Measurements from ENCODE around the gene CNDP1.

Gene CNDP1

DNA sequence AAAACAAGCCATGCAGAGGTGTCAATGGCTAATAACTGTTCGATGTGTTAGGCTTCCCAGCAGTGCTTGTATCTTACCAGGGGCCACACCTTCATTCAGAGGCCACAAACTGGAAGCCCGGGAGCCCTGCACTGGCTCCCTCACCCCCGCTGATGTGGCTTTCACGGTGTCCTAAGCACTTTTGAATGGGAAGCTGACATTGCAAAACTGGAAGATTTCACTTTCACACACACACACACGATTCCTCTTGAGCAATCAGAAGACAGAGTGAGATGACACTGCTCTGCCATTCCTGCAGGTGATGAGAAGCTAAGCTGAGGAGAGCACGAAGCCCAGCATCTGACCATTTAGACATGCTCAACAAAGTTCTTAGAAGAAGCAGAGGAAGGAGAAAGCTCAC is 54.7 kb downstream of the CNDP1 start:
- no peak for DNase-seq

DNA sequence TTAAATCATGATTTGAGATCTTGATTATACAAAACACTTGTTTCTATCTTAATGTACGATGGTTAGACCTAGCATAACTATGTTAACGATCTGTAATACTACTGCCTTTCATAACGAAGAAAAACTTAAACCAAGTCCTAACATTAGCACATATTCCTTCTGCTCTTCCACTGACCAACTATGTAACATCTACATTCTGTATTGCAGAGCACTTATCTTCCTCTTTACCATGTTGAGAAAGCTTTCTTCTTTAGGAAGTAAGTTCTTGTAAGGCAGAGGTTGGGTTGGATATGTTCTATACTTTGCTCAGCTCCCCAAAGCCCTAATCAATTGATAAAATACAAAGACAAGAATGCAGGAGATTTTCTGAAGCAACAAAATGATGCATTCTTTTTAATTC is 55.5 kb downstream of the CNDP1 start:
- DNase-seq, result no peak

GRCh38 chr18:74590671-74591070 is 56.4 kb downstream of the CNDP1 start:
- no peak for DNase-seq

DNA sequence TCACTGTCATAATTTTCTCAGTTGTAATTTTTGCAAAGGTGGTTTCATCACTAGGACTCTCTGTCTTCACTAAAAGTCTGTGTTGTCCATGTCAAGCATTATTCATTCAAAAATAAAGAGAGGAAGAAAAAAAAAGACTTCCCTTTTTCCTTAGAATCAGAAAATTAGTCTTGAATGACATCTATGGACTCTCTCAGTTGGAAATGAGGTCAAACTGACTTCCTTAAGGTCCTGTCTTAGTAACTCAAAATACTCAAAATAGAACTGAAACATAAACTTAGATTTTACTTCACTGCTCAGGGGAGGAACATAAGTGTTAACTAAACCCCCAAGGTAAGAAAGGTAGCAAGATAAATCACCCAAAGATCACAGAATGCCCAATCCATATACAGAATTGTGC is 61.1 kb downstream of the CNDP1 start:
- no peak for DNase-seq

DNA sequence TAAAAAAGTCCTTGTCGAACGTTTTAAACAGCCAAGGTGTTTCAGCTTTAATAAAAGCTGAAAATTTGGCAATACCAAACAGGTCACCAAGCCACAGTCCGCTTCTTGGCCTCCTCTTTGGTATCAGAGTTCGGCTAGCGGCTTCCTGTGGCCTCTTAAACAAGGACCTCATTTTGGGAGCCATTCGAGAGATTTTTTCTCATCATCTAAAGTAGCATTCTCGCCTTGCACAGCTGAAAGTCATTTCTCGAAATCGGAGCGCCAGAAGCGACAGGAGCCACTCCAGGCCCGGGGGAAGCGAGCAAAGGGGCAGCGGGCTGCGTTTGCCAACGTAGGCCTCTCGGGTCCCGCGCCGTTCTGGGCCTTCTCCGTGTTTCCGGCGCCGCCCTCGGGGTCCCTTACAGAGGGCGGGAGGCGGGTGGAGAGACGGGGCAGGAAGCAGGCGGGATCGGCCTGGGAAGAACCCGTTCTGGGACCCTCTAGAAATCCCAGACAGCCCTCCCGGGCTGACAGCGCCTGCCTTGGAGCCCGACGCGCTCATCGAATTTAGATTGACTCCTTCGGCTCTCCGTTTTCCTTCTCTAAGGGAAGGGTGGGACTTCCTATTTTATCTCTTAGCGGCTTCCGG is 62.8 kb downstream of the CNDP1 start:
- peak; percentile 39 to 65 (median 53) for DNase-seq

GRCh38 chr18:74597662-74598349 is 63.5 kb downstream of the CNDP1 start, which contains the start of gene ZNF407:
ZNF407 (plus strand) TSS chr18:74597870; CDS start chr18:74631020, 33,150 bp downstream.
- DNase-seq, result peak; percentile 61 to 84 (median 76)

- DNase-seq, result peak; percentile 30 to 66 (median 46)
These were observed 64.2 kb downstream of the CNDP1 start for GRCh38 chr18:74598350-74599001.

- DNase-seq, result no peak
These were observed 70.1 kb downstream of the CNDP1 start for GRCh38 chr18:74604361-74604760.

DNA sequence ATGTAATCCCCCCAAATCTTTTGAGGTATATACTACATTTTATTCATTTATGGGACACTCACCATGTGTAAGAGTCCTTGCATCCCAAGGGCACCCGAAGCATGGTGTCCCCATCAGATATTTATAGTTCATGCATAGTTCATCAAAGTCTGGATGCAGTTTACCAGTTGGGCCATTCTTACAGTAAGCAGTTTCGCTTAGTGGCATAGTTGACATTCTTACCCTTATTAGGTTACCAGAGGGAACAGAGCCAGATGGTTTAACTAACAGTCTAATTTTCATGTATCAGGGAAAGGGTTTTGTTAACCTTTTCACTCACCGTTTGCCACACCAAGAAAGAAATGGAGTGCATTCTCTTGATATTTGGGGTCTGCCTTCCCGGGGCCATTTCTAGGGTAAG is 70.5 kb downstream of the CNDP1 start:
- no peak for DNase-seq

- no peak for DNase-seq
These were observed 74.4 kb downstream of the CNDP1 start for GRCh38 chr18:74608681-74609080.

DNA sequence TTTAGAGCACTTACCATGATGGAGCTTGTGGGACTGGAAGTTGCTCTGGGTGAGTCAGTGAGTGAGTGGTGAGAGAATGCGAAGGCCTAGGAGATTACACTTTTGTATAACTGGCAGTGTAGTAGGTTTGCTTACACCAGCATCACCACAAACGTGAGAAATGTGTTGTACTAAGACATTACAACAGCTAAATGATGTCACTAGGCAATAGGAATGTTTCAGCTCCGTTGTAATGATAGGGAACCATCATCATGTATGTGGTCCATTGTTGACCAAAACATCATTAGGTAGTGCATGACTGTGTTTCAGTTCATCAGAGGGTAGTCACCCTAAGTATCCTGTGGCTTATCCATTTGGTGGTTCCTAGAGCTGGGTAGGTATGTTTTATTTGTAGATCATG is 75.2 kb downstream of the CNDP1 start:
- no peak for DNase-seq

- no peak for DNase-seq
These were observed 75.8 kb downstream of the CNDP1 start for GRCh38 chr18:74610051-74610615.

DNA sequence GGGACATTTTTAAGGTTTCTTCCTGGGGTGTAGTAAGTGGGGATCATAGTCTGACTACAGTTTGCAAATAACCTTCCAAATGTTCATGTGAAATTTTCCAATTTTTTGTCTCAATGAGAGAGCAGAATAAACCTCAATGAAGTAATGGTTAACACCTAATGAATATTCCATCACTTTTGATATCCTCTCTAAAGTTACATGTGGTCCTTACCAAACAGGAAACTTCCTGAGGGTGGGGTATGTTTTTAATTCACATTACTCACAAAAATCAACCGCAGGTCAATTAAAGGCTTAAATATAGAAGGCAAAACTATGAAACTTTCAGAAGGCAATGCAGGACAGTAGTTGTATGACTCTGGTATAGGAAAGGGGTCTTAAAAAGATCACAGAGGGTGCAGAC is 76.6 kb downstream of the CNDP1 start:
- DNase-seq, result no peak

DNA sequence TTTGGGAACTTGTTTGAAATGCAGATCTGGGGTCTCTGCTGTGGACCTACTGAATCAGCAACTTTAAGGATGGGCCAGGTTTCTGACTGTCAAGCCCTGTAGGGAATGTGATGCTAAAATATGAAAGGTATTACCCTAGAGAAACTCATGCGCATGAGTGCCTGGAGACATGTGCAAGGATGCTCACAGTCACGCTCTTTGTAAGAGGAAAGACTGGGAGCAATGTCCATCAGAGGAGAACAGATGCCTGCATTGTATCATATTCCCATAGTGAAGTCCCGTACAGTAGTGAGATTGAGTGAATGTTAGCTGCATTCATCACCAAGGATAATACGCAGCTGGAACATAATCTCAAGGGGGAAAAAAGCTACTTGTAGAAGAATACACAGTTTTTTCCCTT is 77.5 kb downstream of the CNDP1 start:
- no peak for DNase-seq

- no peak for DNase-seq
These were observed 79.1 kb downstream of the CNDP1 start for GRCh38 chr18:74613381-74613780.

DNA sequence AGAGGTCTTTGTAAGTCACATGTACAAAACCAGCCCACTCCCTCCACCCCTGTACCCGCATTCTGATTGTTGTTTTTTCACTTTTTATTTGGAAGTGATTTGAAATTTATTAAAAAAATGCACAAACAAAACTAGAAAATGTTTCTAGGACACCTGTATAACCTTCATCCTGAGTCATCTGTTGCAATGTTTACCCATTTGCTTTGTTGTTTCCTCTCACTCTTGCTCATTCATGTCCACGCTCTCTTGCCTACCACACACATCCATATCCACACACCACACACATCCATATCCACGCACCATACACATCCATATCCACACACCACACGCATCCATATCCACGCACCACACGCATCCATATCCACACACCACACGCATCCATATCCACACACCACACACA is 82.2 kb downstream of the CNDP1 start:
- DNase-seq, result no peak

GRCh38 chr18:74617486-74617885 is 83.2 kb downstream of the CNDP1 start:
- DNase-seq, result no peak

DNA sequence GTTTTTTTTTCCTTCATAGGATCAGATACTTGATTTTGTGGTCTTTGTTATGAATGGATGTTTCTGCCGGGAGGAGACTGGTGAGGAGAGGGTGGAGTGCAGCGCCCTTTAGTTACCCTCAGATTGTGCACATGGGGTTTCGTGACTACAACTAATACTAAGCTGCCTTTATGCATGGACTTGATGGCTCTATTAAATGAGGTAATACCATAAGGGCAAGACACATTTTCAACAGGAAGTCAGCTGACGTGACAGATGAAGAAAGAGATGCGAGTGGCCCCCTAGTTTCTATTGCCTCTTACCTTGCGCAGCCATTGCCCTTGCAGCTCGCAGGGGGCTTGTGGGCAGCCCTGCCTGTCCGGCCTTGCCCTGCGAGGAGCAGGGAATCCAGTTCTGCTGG is 87.8 kb downstream of the CNDP1 start:
- no peak for DNase-seq

GRCh38 chr18:74623047-74623816 is 88.9 kb downstream of the CNDP1 start:
- DNase-seq, result peak in 2 of 4 experiments; percentile 7 to 25

- DNase-seq, result no peak
These were observed 90.2 kb downstream of the CNDP1 start for GRCh38 chr18:74624466-74624865.

GRCh38 chr18:74625157-74625556 is 90.9 kb downstream of the CNDP1 start:
- DNase-seq, result no peak

DNA sequence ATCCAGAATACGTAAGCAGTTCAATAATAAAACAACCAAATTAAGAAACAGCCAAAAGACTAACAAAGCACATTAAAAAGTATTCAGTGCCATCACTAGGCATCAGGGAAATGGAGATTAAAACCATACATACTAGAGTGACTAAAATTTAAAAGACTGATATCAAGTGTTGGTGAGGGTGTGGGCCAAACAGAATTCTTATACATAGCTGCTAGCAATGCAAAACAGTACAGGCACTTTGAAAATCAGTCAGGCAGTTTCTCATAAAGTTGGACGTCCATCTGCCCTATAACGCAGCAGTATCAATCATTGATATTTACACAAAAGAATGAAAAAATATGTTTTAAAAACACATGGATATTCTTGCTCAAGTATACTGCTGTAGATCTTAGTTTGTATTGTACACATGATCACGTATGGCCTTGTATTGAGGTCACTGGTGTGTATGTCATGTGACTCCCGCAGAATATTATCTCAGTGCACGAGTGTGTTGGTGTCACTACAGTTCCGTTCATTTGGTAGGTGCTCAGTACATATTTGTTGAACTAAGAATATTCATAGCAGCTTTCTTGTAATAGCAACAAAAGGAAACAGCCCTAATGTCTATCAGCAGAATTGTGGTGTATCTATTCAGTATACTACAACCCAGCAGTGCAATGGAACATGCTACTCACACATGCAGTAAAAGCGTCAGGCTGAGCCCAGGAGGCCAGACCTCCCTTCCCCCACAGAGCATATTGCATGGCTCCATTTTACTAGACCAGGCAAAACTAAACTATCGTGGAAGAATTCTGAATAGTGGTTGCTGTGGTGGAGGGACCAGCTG is 92.0 kb downstream of the CNDP1 start:
- DNase-seq, result no peak
